ENCODE measurements around the gene RAI1. TPM values are rescaled to one million over a fixed set of nuclear protein-coding genes. Genes with fewer than 3 reads are reported as not detected.
"Not testable (repeated sequence)": the region's sequence is repeated elsewhere in the genome, so short reads cannot be mapped to it uniquely, and the experiment has no call there.

RAI1 gene
- total RNA-seq, 1 donor from 2014 or later, result 10.4 TPM

- no peak for DNase-seq
These were observed 126.2 kb downstream of the RAI1 start for GRCh38 chr17:17807440-17807839.

- not testable (repeated sequence) for DNase-seq
These were observed 126.9 kb downstream of the RAI1 start for GRCh38 chr17:17808200-17808599.

GRCh38 chr17:17808706-17809432 is 127.6 kb downstream of the RAI1 start:
- no peak for DNase-seq

GRCh38 chr17:17809531-17810083 is 128.3 kb downstream of the RAI1 start:
- DNase-seq, result no peak

- DNase-seq, result no peak
These were observed 129.0 kb downstream of the RAI1 start for GRCh38 chr17:17810084-17810894.

- DNase-seq, result no peak
These were observed 129.6 kb downstream of the RAI1 start for GRCh38 chr17:17810895-17811248.

GRCh38 chr17:17811381-17812210 is 130.3 kb downstream of the RAI1 start:
- DNase-seq, result no peak

- peak; percentile 78 for DNase-seq
These were observed 131.2 kb downstream of the RAI1 start for GRCh38 chr17:17812211-17813054.

- no peak for DNase-seq
These were observed 131.9 kb downstream of the RAI1 start for GRCh38 chr17:17813055-17813724.

GRCh38 chr17:17813725-17814095 is 132.5 kb downstream of the RAI1 start:
- no peak for DNase-seq

- DNase-seq, result no peak
These were observed 133.2 kb downstream of the RAI1 start for GRCh38 chr17:17814162-17815061.

GRCh38 chr17:17815062-17815406 is 133.8 kb downstream of the RAI1 start:
- DNase-seq, result no peak

- DNase-seq, result no peak
These were observed 134.4 kb downstream of the RAI1 start for GRCh38 chr17:17815436-17816200.

GRCh38 chr17:17816240-17816814 is 135.1 kb downstream of the RAI1 start:
- no peak for DNase-seq

- no peak for DNase-seq
These were observed 135.7 kb downstream of the RAI1 start for GRCh38 chr17:17816831-17817551.

GRCh38 chr17:17817552-17817947 is 136.3 kb downstream of the RAI1 start:
- DNase-seq, result no peak

- no peak for DNase-seq
These were observed 136.8 kb downstream of the RAI1 start for GRCh38 chr17:17818088-17818526.

GRCh38 chr17:17819111-17819510 is 137.9 kb downstream of the RAI1 start:
- DNase-seq, result no peak

Data from dermis blood vessel endothelial cell (primary cell).